NCI-H1436 (cell line): Measurements from ENCODE around the gene PRTFDC1.

ENCODE experiments used
- DNase-seq: peaks from one replicate; lab custom pipeline; 2025; lab: John Stamatoyannopoulos, UW

Gene PRTFDC1

GRCh38 chr10:24872049-24872789, 80.2 kb downstream of the PRTFDC1 start:
- DNase-seq, result no peak

DNA sequence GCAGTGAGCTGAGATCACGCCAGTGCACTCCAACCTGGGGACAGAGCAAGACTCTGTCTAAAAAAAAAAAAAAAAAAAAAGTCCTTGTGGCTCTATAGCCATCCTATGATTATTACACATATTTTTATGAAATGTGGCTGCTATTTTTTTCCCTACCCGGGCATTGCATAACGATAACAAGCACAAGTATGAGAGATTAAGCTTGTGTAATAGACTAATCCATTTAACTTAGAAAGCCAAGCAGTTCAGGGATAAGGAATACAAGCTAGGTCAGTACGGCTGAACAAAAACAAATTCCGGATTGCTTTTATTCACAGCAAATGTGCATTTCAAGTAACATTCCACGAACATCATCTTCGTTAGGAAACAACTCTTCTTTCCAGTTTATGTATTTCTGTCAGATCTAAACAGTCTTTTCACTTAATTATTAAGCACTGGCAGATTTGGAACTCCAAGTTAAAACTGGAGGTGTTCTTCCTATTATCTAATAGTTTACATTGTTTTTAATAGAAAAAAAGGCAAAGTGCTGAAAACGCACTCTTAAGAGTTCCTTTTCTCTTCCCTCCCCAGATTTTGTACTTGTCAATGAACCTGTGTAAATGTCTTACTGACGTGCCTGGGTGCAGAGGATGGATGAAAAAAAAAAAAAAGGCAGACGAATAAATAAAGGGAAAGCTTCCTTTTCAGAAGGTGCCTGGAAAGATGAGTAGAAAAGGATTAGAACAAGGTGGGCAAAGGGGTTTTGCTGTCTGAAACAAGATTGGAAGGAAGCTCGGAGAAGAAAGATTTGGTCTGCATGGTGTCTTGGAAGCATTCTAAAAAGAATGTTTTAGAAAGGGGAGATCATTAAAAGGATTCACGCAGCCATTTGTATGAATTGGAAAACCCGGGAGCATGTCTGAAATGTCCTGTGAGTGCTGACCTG, 81.1 kb downstream of the PRTFDC1 start:
- DNase-seq, result no peak

GRCh38 chr10:24869354-24870015, 82.9 kb downstream of the PRTFDC1 start:
- no peak for DNase-seq

DNA sequence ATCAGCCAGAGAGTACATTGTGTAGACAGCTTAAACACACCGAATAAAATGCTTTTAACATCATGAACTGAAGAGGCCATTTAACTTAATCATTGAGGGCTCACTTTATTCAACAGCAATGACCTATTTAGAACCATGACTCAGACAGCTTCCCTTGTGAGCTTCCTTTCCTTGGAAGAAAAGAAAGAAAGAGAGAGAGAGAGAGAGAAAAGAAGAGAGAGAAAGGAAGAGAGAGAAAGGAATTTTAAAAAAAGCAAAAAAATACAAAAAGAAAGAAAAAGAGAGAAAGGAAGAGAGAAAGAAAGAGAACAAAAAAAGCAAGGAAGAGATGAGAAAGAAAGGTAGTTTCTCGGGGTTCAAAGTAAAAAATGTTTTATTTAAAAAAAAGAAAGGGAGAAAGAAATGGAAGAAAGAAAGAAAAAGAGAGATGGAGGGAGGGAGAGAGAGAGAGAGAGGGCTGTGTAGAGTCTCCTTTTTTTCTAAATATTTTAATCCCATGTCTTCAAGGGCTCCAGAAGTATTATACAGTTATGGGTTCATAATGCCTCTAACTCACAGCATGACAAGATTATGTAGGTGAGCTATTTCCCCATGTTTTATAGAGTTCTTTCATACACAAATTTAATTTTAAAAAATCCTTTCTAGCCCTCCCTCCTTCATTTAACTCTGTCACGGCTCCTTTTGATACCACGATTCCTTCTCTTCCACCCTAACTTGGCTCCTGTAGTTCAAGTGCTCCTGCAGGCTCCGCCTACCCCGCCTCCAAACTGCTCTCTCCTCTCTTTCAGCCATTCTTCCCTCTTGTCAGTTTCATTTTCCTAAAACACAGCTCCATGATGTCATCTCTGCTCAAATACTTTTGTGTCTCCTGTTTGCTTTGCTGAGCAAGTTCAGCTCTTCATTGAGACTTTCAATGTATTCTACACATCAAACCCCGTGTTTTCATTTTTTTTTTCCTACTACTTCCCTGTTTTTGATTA, 85.5 kb downstream of the PRTFDC1 start:
- peak; percentile 56 for DNase-seq

DNA sequence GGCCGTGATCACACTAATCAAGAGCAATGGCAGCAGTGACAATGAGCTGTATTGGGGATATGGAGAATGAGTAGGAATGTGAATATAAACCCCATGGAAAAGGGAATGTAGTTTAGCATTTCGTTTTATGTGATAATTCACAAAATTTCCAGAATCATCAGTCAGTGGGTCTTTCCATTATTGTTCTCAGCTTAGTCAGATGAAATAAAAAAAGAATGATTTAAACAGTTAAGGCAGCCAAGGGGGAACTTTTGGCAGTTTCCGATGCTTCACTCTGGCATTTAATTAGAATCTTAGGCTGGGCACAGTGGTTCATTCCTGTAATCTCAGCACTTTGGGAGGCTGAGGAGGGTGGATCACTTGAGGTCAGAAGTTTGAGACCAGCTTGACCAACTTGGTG, 86.6 kb downstream of the PRTFDC1 start:
- no peak for DNase-seq

- no peak for DNase-seq
Measured at GRCh38 chr10:24862589-24862988, 89.8 kb downstream of the PRTFDC1 start.

DNA sequence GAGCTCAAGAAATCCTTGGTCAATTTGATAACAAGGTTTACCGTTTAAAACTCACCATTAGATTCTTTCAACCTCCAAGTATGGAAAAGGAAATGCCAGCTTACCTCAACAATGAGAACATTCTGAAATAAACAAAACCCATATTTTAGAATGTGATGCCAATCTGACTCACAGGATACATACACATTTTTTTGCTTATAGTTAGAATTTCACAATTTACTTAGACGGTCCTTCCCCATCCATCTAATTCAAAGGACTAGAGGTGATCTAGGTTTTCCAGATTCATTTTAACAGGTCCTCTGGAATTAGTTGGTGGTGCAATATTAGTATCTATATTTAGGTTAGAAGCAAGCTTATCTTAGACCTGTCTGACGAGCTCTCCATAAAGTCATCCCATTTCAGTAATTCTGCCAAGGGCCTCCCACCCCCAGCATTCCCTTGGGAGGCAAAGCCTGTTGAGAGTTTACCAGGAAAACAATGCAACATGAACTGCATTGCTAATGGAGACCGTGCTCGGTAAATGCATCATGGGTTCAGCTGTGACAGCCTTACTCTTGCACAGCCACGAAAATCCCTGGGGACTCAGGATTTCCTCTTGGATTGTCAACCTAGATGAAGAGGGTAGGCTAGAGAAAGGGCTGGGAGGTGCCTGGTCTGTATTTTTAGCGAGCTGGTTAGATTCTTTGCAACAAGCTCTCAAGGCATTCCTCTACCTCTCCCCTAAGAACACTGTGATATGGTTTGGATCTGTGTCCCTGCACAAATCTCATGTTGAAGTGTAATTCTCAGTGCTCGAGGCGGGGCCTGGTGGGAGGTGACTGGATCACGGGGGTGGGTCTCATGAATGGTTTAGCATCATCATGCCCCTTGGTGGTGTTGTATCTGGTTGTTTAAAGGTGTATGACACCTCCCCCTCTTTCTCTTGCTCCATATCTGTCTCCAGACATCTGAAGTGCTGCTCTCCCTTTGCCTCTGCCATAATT, 93.8 kb downstream of the PRTFDC1 start:
- peak; percentile 61 for DNase-seq

- DNase-seq, result no peak
Measured at GRCh38 chr10:24857031-24857725, 95.2 kb downstream of the PRTFDC1 start.

- DNase-seq, result no peak
Measured at GRCh38 chr10:24854256-24854655, 98.2 kb downstream of the PRTFDC1 start.

DNA sequence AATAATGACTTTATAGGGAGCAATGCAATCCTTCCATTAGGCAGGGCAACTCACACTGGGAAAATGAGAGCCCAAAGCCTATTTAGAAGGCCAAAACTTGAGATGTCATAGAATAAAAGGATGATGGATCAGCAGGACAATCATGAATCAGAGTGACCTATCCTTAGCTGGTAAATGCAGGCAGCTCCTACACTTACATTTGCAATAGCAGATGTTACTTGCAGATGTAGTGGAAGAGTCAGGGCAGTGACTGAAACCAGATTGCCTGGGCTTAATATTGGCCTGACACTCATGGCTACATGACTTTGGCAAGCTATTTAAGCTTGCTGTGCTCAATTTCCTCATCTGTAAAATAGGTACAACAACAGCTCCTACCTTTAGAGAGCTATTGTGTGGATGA, 98.7 kb downstream of the PRTFDC1 start:
- DNase-seq, result no peak

GRCh38 chr10:24851629-24852028, 100.8 kb downstream of the PRTFDC1 start:
- peak; percentile 87 for DNase-seq

DNA sequence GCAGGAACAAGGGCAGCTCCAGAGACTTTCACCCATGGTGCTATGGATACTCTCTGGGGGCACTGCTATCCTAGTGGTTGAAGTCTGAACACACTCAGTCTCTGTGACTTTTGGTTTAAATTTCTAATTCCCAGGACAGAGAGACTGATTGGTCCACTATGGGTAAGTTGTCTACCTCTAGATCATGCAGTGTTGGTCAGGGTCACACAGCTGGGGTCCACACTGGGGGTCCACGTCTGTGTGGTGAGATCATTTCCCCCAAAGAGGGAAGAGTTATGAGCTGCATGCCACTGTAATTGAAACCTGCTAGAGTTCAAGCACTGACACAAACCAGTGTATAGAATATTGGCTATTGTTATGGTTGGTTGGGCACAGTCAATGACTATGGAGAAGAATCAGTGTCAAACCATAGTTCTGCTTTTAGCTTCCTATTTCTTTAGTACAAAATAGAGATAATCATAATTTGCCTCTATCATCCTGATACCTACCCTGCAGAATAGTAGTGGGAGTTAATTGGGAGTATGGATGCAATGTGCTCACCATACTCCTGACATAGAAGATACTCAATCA, 101.6 kb downstream of the PRTFDC1 start:
- DNase-seq, result no peak

- DNase-seq, result no peak
Measured at GRCh38 chr10:24849501-24850299, 102.7 kb downstream of the PRTFDC1 start.

DNA sequence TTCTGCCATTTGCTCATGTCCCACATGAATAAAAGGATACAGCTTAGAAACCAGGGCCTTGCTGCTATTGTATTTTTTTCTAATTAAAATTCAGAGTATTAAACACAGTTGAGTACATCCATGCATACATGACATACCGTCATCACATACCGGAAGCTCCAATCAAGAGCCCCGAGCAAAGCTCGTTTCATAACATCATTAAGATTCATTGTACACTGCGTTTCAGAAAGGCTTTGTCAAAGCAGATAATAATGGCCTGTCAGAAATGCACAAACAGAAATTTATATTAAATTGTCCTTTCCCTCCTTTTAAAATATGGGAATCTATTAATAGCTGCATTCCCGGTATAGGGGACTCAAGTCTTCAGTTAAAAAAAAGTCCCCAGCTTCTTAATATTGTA, 103.4 kb downstream of the PRTFDC1 start:
- peak; percentile 57 for DNase-seq

DNA sequence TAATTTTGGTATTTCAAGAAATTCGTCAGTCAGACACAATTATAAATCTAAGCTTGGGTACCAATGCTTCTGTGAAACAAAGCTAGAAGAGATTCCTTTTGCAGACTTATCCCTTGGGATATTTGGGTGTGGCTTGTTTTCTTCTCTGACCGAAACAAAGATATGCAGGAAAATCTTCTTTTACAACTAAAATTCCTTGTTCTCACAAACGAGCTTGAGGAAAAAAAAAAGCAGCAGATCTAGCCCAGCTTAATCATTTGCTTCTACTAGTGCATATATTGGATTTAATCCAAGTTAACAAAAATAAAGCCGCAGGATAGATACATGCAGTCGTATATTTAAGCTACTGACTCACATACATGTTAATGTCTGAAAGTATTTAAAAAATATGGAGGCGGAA, 104.2 kb downstream of the PRTFDC1 start:
- DNase-seq, result no peak

- no peak for DNase-seq
Measured at GRCh38 chr10:24847112-24848070, 105.0 kb downstream of the PRTFDC1 start.

DNA sequence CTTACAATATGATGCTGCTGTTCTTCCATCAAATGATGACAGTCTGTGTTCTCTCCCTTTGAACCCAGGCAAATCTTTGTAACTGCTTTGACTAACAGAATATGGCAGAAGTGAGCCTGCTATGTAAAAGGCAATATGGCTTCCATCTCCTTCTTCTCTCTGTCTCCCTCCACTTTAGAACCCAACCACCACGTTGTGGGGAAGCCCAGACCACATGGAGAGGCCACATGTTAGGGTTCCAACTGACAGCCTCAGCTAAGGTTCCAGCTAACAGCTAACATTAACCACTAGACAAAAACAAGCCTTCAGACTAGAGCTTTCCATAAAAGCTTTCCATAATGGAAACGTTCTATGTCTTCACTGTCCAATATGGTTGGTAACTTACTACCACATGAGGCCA, 107.7 kb downstream of the PRTFDC1 start:
- no peak for DNase-seq
